ENCODE data around the gene RASL10A.
A peak's percentile ranks its signal among the peaks of the same experiment; 100 is the strongest.
"Not testable (repeated sequence)": the region's sequence is repeated elsewhere in the genome, so short reads cannot be mapped to it uniquely, and the experiment has no call there.

Gene RASL10A

GRCh38 chr22:29315286-29316140, at the start of gene RASL10A:
Gene RASL10A (minus strand): TSS chr22:29315697. CDS start chr22:29315246, 451 bp downstream.
- peak; percentile 17 for DNase-seq (ENCODE audit: low read depth)

GRCh38 chr22:29359469-29359868, 44.0 kb upstream of the RASL10A start:
- DNase-seq (ENCODE audit: low read depth): peak; percentile 72

- DNase-seq (ENCODE audit: low read depth): not testable (repeated sequence)
These were observed 41.8 kb upstream of the RASL10A start for GRCh38 chr22:29357193-29357890.

- no peak for DNase-seq (ENCODE audit: low read depth)
These were observed 38.4 kb upstream of the RASL10A start for GRCh38 chr22:29353860-29354259.

GRCh38 chr22:29353286-29353685, 37.8 kb upstream of the RASL10A start:
- no peak for DNase-seq (ENCODE audit: low read depth)

GRCh38 chr22:29352778-29353177, 37.3 kb upstream of the RASL10A start:
- no peak for DNase-seq (ENCODE audit: low read depth)

GRCh38 chr22:29351891-29352290, 36.4 kb upstream of the RASL10A start:
- DNase-seq (ENCODE audit: low read depth): no peak

GRCh38 chr22:29351042-29351441, 35.5 kb upstream of the RASL10A start:
- DNase-seq (ENCODE audit: low read depth): no peak

GRCh38 chr22:29348956-29349355, 33.5 kb upstream of the RASL10A start:
- DNase-seq (ENCODE audit: low read depth): no peak

GRCh38 chr22:29348041-29348440, 32.5 kb upstream of the RASL10A start:
- DNase-seq (ENCODE audit: low read depth): no peak

GRCh38 chr22:29346659-29347058, 31.2 kb upstream of the RASL10A start:
- no peak for DNase-seq (ENCODE audit: low read depth)

GRCh38 chr22:29345932-29346331, 30.4 kb upstream of the RASL10A start:
- peak; percentile 31 for DNase-seq (ENCODE audit: low read depth)

GRCh38 chr22:29344889-29345288, 29.4 kb upstream of the RASL10A start:
- DNase-seq (ENCODE audit: low read depth): not testable (repeated sequence)

- peak; percentile 98 for DNase-seq (ENCODE audit: low read depth)
These were observed 28.6 kb upstream of the RASL10A start for GRCh38 chr22:29344137-29344536.

GRCh38 chr22:29343313-29343805, 27.9 kb upstream of the RASL10A start:
- peak; percentile 73 for DNase-seq (ENCODE audit: low read depth)

GRCh38 chr22:29342577-29343312, 27.2 kb upstream of the RASL10A start:
- no peak for DNase-seq (ENCODE audit: low read depth)

GRCh38 chr22:29342177-29342576, 26.7 kb upstream of the RASL10A start:
- DNase-seq (ENCODE audit: low read depth): no peak

- DNase-seq (ENCODE audit: low read depth): no peak
These were observed 26.3 kb upstream of the RASL10A start for GRCh38 chr22:29341849-29342127.

- no peak for DNase-seq (ENCODE audit: low read depth)
These were observed 25.8 kb upstream of the RASL10A start for GRCh38 chr22:29341056-29341848.

GRCh38 chr22:29340566-29340965, 25.1 kb upstream of the RASL10A start:
- DNase-seq (ENCODE audit: low read depth): no peak

GRCh38 chr22:29339381-29340235, 24.1 kb upstream of the RASL10A start:
- no peak for DNase-seq (ENCODE audit: low read depth)

Data from EH (cell line).